Ecto neural progenitor cell (in vitro differentiated cells): ENCODE results near the gene CAST.
"Not testable (repeated sequence)": the region's sequence is repeated elsewhere in the genome, so short reads cannot be mapped to it uniquely, and the experiment has no call there.

Source experiments
- DNase-seq: peaks from one replicate; pipeline ENCODE4 v3.0.0-alpha.2; 2018; ENCODE audit warnings: low spot score

The CAST gene, protein sequence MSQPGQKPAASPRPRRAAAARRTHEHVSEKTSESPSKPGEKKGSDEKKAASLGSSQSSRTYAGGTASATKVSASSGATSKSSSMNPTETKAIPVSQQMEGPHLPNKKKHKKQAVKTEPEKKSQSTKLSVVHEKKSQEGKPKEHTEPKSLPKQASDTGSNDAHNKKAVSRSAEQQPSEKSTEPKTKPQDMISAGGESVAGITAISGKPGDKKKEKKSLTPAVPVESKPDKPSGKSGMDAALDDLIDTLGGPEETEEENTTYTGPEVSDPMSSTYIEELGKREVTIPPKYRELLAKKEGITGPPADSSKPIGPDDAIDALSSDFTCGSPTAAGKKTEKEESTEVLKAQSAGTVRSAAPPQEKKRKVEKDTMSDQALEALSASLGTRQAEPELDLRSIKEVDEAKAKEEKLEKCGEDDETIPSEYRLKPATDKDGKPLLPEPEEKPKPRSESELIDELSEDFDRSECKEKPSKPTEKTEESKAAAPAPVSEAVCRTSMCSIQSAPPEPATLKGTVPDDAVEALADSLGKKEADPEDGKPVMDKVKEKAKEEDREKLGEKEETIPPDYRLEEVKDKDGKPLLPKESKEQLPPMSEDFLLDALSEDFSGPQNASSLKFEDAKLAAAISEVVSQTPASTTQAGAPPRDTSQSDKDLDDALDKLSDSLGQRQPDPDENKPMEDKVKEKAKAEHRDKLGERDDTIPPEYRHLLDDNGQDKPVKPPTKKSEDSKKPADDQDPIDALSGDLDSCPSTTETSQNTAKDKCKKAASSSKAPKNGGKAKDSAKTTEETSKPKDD

GRCh38 chr5:96661855-96662724, at the start of gene CAST:
CAST (plus strand) TSS chr5:96662376; CDS start chr5:96662423, 47 bp downstream.
- DNase-seq = peak; percentile 93

- peak; percentile 53 for DNase-seq
Observed at GRCh38 chr5:96614110-96614691, 48.0 kb upstream of the CAST start.

GRCh38 chr5:96615223-96615622, 47.0 kb upstream of the CAST start:
- no peak for DNase-seq

GRCh38 chr5:96616801-96617200, 45.4 kb upstream of the CAST start:
- no peak for DNase-seq

GRCh38 chr5:96618311-96619016, 43.7 kb upstream of the CAST start:
- DNase-seq = not testable (repeated sequence)

- no peak for DNase-seq
Observed at GRCh38 chr5:96619946-96620345, 42.2 kb upstream of the CAST start.

- DNase-seq = no peak
Observed at GRCh38 chr5:96624596-96624995, 37.6 kb upstream of the CAST start.

DNA sequence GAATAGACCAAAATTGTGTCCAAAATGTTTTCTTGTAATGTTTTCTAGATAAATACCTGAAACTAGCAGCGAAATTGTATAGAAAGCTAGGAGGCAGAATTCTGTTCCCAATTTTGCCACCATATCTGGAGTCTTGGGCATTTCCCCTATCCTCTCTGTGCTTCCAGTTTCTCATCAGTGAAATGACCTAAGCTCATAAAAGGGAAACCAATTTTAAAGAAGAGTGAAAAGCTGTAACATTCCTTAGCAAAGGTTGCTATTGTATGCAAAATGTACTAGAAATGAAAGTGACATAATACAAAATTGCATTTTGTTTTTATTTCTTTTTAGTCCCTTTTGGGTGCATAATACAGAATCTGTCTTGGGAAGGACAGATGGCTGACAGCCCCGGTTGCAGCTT, 36.8 kb upstream of the CAST start:
- no peak for DNase-seq

DNA sequence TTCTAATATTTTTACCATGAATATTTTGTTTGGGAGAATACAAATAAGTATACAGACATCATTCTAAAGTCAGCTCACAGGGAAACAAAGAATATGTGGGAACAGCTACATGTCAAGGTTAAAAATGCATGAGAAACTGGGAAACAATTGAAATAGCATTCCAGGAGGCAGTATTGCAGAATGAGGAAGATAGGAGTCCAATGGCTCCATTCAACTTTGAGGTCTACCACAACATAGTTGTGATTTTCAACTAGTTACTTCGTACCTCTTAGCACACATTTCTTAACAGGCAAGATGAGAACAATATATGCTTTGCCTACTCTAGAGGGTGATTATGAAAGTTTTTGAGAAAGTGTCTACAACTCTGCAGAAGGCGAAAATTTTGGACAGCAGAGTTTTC, 35.2 kb upstream of the CAST start:
- DNase-seq = no peak

GRCh38 chr5:96627792-96628398, 34.3 kb upstream of the CAST start:
- DNase-seq = no peak

DNA sequence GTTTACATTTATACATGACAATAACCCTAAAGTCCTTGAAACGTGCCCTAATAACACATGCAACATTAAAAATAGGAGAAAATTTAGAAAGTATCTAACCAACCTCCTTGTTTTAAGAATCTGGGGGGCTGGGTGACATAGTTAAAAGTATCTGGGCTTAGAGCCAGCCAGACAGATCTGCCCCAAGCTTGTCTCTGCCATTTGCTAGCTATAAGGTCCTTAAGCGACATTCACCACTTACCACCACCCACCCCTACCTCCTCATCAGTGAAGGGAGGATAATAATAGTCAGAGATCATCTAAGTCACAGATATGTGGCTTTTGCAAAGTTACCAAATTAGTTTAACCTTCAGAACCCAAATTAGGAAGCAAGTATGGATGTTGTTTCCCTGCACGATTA, 33.8 kb upstream of the CAST start:
- DNase-seq = no peak

- no peak for DNase-seq
Observed at GRCh38 chr5:96629774-96630173, 32.4 kb upstream of the CAST start.

GRCh38 chr5:96633820-96634219, 28.4 kb upstream of the CAST start:
- no peak for DNase-seq

DNA sequence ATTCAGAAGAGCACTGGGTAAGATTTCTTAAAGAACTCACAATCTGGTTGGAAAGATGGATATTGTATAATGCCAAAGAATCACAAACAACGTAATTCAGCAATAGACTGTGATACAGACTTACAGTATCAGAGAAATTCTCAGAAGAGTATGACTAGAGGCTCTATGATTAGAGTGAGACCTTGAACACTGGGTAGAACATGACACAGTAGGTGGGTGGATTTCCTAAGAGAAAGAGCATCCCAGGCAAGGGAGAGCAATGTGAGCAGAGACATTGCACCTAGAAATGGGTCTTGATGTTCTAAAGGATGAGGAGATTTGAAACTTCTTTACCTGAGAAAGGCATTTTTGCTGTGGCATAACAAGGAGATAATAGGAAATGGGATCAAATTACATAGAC, 27.3 kb upstream of the CAST start:
- no peak for DNase-seq

GRCh38 chr5:96636046-96636445, 26.1 kb upstream of the CAST start:
- no peak for DNase-seq

GRCh38 chr5:96636594-96636993, 25.6 kb upstream of the CAST start:
- DNase-seq = no peak

GRCh38 chr5:96637196-96637595, 25.0 kb upstream of the CAST start:
- DNase-seq = no peak

GRCh38 chr5:96638561-96638960, 23.6 kb upstream of the CAST start:
- no peak for DNase-seq

DNA sequence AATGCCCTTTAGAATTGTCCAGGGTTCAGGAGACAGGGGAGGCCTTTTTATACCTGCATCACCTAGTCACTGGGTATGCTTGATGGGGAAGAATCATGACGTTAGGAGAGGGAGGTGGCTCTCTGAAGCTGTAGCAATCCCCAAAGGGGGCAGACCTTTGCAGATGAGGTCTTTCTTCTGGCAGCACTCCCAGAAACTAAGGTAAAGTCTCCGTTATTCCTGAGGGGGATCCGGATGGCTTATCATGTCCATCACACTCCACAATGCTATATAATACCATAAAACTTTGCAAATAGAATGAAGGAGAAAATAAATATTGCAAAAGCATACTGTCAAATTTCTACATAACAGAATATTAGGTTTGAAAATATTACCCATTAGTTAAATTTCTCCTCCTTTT, 21.5 kb upstream of the CAST start:
- DNase-seq = no peak

DNA sequence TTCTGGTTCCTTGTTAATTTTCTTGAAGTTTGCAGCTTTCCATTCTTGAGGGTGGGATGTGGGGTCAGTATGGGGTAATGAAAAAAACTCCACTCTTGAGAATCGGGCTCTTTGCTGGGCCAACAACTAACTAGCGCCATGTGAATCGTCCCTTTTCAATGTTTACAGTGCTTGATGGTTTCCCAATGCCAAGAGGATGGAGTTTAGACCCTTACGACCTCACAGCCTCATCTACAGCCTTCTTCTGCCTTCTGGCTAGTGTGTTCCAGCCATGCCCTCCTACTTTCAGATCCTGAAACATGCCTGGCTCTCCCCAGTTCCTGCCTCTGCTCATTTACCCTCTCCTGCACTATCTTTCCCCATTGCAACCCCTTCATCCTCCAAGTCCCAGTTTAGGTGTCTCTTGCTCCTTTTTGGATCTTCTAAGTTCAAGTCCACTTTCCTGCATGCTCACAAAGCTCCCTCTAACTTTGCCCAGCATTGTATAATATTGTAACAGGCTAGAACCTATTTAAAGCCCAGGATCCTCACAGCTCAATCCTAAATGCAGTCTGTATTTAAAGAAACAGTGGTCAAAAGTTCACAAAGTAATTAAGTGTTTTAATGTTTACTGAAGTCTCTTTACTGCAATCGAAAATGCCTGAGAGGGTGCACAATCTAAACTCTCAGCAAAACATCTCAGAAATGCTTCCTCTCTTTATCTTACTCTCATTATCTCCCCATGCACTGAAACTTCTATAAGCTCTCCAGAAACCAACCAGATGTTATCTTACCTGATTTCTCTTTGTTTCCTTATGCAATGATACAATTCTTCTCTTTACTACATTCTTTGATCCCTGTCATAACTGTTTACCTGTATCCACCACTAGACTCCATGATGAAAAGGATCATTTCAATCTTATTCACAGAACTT, 20.6 kb upstream of the CAST start:
- no peak for DNase-seq
